GM12892 (cell line): ENCODE data around the gene TMEM139.
A peak's percentile ranks its signal among the peaks of the same experiment; 100 is the strongest.
"Not testable (repeated sequence)": the region's sequence is repeated elsewhere in the genome, so short reads cannot be mapped to it uniquely, and the experiment has no call there.

Experiments used
- DNase-seq: peaks from one replicate; pipeline ENCODE4 v3.0.0; 2011; ENCODE audit not compliant: insufficient read length
- FAIRE-seq: peaks from 2 replicates; lab custom pipeline; 2011; peaks lifted over from hg19 to GRCh38; lab: Jason Lieb, UNC
- POLR2A ChIP-seq: IDR thresholded peaks from 2 replicates; pipeline ENCODE4 v1.6.1; 2011; ENCODE audit warnings: low read depth, low read length, control low read depth
- POLR2AphosphoS5 ChIP-seq: IDR thresholded peaks from 2 replicates; pipeline ENCODE4 v1.6.1; 2011; ENCODE audit warnings: low read depth, low read length, control low read depth
- TAF1 ChIP-seq: IDR thresholded peaks from 2 replicates; pipeline ENCODE4 v1.6.1; 2011; ENCODE audit warnings: low read depth, mild to moderate bottlenecking, control low read depth, low read length, borderline replicate concordance

Gene TMEM139

GRCh38 chr7:143282124-143282523 is 2.6 kb upstream of the TMEM139 start:
- FAIRE-seq, result no peak
- DNase-seq, result no peak
- TF ChIP-seq TAF1 (no peak), POLR2A (no peak), POLR2AphosphoS5 (no peak)

- TF ChIP-seq POLR2A (no peak), TAF1 (no peak), POLR2AphosphoS5 (no peak)
- FAIRE-seq (peak; percentile 77), DNase-seq (no peak)
Observed at GRCh38 chr7:143283381-143283780, 1.4 kb upstream of the TMEM139 start.

GRCh38 chr7:143285470-143285778 is 666 bp downstream of the TMEM139 start:
- TF ChIP-seq POLR2A (no peak), POLR2AphosphoS5 (no peak), TAF1 (no peak)
- DNase-seq (no peak), FAIRE-seq (no peak)

GRCh38 chr7:143285806-143286521 is 1.2 kb downstream of the TMEM139 start:
- FAIRE-seq (no peak), DNase-seq (no peak)
- TF ChIP-seq POLR2AphosphoS5 (no peak), POLR2A (no peak), TAF1 (no peak)

GRCh38 chr7:143286522-143286890 is 1.7 kb downstream of the TMEM139 start:
- no peak for DNase-seq
- no peak for FAIRE-seq
- TF ChIP-seq POLR2AphosphoS5, result no peak
- no peak for TF ChIP-seq POLR2A
- no peak for TF ChIP-seq TAF1

- no peak for FAIRE-seq
- DNase-seq, result no peak
- TF ChIP-seq TAF1 (no peak), POLR2A (no peak), POLR2AphosphoS5 (no peak)
Observed at GRCh38 chr7:143287339-143287934, 2.7 kb downstream of the TMEM139 start.

- DNase-seq, result peak; percentile 99
- peak; percentile 75 for TF ChIP-seq POLR2AphosphoS5
- peak; percentile 79 for TF ChIP-seq TAF1
- TF ChIP-seq POLR2A, result peak; percentile 78; the same call in 1 of the 2 replicates
- FAIRE-seq, result peak; percentile 95
Observed at GRCh38 chr7:143287935-143288826, 3.4 kb downstream of the TMEM139 start, which contains the start of gene CASP2. Gene CASP2, plus strand, starts transcription at chr7:143288351. Its CDS starts 105 bp downstream, at chr7:143288456.

GRCh38 chr7:143288836-143289235 is 4.1 kb downstream of the TMEM139 start:
- FAIRE-seq, result no peak
- no peak for DNase-seq
- TF ChIP-seq TAF1, result no peak

- DNase-seq, result no peak
- no peak for FAIRE-seq
- TF ChIP-seq TAF1 (no peak), POLR2AphosphoS5 (no peak), POLR2A (no peak)
Observed at GRCh38 chr7:143289421-143289820, 4.7 kb downstream of the TMEM139 start.

- not testable (repeated sequence) for DNase-seq, FAIRE-seq
Observed at GRCh38 chr7:143289888-143290287, 5.1 kb downstream of the TMEM139 start.

- no peak for FAIRE-seq
- no peak for DNase-seq
- TF ChIP-seq TAF1, result no peak
- TF ChIP-seq POLR2AphosphoS5, result no peak
- no peak for TF ChIP-seq POLR2A
Observed at GRCh38 chr7:143290293-143290692, 5.5 kb downstream of the TMEM139 start.

GRCh38 chr7:143292876-143293275 is 8.1 kb downstream of the TMEM139 start:
- no peak for TF ChIP-seq POLR2A
- TF ChIP-seq POLR2AphosphoS5, result no peak
- no peak for TF ChIP-seq TAF1
- DNase-seq (no peak), FAIRE-seq (no peak)

GRCh38 chr7:143295870-143296269 is 11.1 kb downstream of the TMEM139 start:
- no peak for FAIRE-seq
- no peak for DNase-seq
- TF ChIP-seq TAF1, result no peak
- TF ChIP-seq POLR2A, result no peak
- no peak for TF ChIP-seq POLR2AphosphoS5
